NCI-H82 treated with DMSO at 0.1 percent for 48 hours (cell line): ENCODE data around the gene PPP3CB.
"Not testable (repeated sequence)": the region's sequence is repeated elsewhere in the genome, so short reads cannot be mapped to it uniquely, and the experiment has no call there.

Experiments
- DNase-seq: peaks from one replicate; lab custom pipeline; 2025; ENCODE audit not compliant: unreplicated experiment; lab: John Stamatoyannopoulos, UW

The PPP3CB gene

GRCh38 chr10:73416571-73416970, 79.3 kb downstream of the PPP3CB start:
- DNase-seq, result no peak

- DNase-seq, result no peak
Observed at GRCh38 chr10:73414230-73414945, 81.4 kb downstream of the PPP3CB start.

GRCh38 chr10:73413528-73414229, 82.1 kb downstream of the PPP3CB start, which contains the start of gene ANXA7:
TSS of gene ANXA7 (minus strand) at chr10:73414058. CDS start at chr10:73400856, 13,202 bp downstream.
- peak; percentile 84 for DNase-seq

- DNase-seq, result no peak
Observed at GRCh38 chr10:73413108-73413527, 82.7 kb downstream of the PPP3CB start.

GRCh38 chr10:73410897-73411296, 84.9 kb downstream of the PPP3CB start:
- DNase-seq, result no peak

GRCh38 chr10:73408978-73409521, 86.8 kb downstream of the PPP3CB start:
- no peak for DNase-seq

GRCh38 chr10:73408061-73408460, 87.8 kb downstream of the PPP3CB start:
- DNase-seq, result no peak

GRCh38 chr10:73407495-73407894, 88.3 kb downstream of the PPP3CB start:
- no peak for DNase-seq

GRCh38 chr10:73406846-73407245, 89.0 kb downstream of the PPP3CB start:
- DNase-seq, result no peak

- no peak for DNase-seq
Observed at GRCh38 chr10:73405556-73405955, 90.3 kb downstream of the PPP3CB start.

- no peak for DNase-seq
Observed at GRCh38 chr10:73404690-73405089, 91.1 kb downstream of the PPP3CB start.

- DNase-seq, result no peak
Observed at GRCh38 chr10:73401636-73402035, 94.2 kb downstream of the PPP3CB start.

- DNase-seq, result no peak
Observed at GRCh38 chr10:73399063-73399462, 96.8 kb downstream of the PPP3CB start.

GRCh38 chr10:73398024-73398423, 97.8 kb downstream of the PPP3CB start:
- no peak for DNase-seq

GRCh38 chr10:73394325-73394724, 101.5 kb downstream of the PPP3CB start:
- not testable (repeated sequence) for DNase-seq

GRCh38 chr10:73388228-73388627, 107.6 kb downstream of the PPP3CB start:
- DNase-seq, result no peak

GRCh38 chr10:73386583-73386982, 109.2 kb downstream of the PPP3CB start:
- no peak for DNase-seq
